ENCODE results near the gene STK11. TPM values are rescaled to one million over a fixed set of nuclear protein-coding genes. Genes with fewer than 3 reads are reported as not detected.

The STK11 gene
- total and polyA plus RNA-seq, 2 donors (not counting 3 experiments of a cell fraction or from before 2014, with no cell fraction given): 39.4 to 75.4 TPM

- Histone ChIP-seq H3K27ac (ENCODE audit: insufficient read depth, low read depth, low read length) (no peak overlapping the region), H3K36me3 (ENCODE audit: control insufficient read depth in 2 of 2, extremely low read depth in 1 of 2, insufficient read depth in 2 of 2, low read length in 2 of 2) (peaks cover 0 to 6% of the 10 kb centered on the region in 2 experiments), H3K4me3 (replicated peaks in 1 of 3; ENCODE audit: insufficient read depth in 1 of 3, low read depth in 1 of 3, low read length in 3 of 3) (no peak overlapping the region), H3K9me1 (replicated peaks; ENCODE audit: control insufficient read depth, extremely low read depth, insufficient read depth, low read length) (no peaks in the 10 kb centered on the region), H3K4me1 (ENCODE audit: control insufficient read depth, extremely low read depth, insufficient read depth, low read length) (peaks cover 3% of the 10 kb centered on the region), H3K4me2 (ENCODE audit: insufficient read depth, low read length) (no peak overlapping the region), H3K9me3 (replicated peaks; ENCODE audit: control insufficient read depth, insufficient read depth, low read length) (no peaks in the 10 kb centered on the region), H4K20me1 (replicated peaks; ENCODE audit: control insufficient read depth, extremely low read depth, insufficient read depth, low read length) (no peaks in the 10 kb centered on the region), H3K79me2 (ENCODE audit: control insufficient read depth, insufficient read depth, low read length) (peaks cover 8% of the 10 kb centered on the region), H3K27me3 (ENCODE audit: control insufficient read depth in 2 of 2, insufficient read depth in 2 of 2, low read length in 2 of 2) (no peaks in the 10 kb centered on the region), H2AFZ (ENCODE audit: low read depth, low read length) (no peak overlapping the region), H3K9ac (replicated peaks; ENCODE audit: extremely low read depth, insufficient read depth, low read length) (no peak overlapping the region)
- TF ChIP-seq POLR2AphosphoS5 (IDR thresholded peaks at IDR 0.05; ENCODE audit: insufficient read depth, low read depth, low read length) (no peak), POLR2A (IDR thresholded peaks at IDR 0.05; ENCODE audit: low read depth, low read length) (no peak), MYC (IDR thresholded peaks at IDR 0.05; ENCODE audit: low read depth, low read length) (no peak)
- no TSS peak for BruUV-seq (replicated peaks)
- dilution Hi-C loops (cut with MboI; ENCODE audit: extremely low pct_ligation_motif_present, low sequenced_read_pairs) (no loop called here), intact Hi-C loops (cut with micrococcal nuclease) (no loop called here)
- FAIRE-seq: no peak
- no peak for DNase-seq (ENCODE audit: low read depth, low spot score)
- POLR2A ChIA-PET: no interaction called here
- CTCF ChIA-PET: no interaction called here
Observed at GRCh38 chr19:1156830-1157615, 48.6 kb upstream of the STK11 start.

GRCh38 chr19:1157931-1158884 is 47.4 kb upstream of the STK11 start:
- Histone ChIP-seq H3K27ac (ENCODE audit: insufficient read depth, low read depth, low read length) (no peak overlapping the region), H4K20me1 (replicated peaks; ENCODE audit: control insufficient read depth, extremely low read depth, insufficient read depth, low read length) (no peaks in the 10 kb centered on the region), H3K4me1 (ENCODE audit: control insufficient read depth, extremely low read depth, insufficient read depth, low read length) (peaks cover 3% of the 10 kb centered on the region), H2AFZ (ENCODE audit: low read depth, low read length) (no peak overlapping the region), H3K27me3 (ENCODE audit: control insufficient read depth in 2 of 2, insufficient read depth in 2 of 2, low read length in 2 of 2) (no peaks in the 10 kb centered on the region), H3K9ac (replicated peaks; ENCODE audit: extremely low read depth, insufficient read depth, low read length) (no peak overlapping the region), H3K9me3 (replicated peaks; ENCODE audit: control insufficient read depth, insufficient read depth, low read length) (no peaks in the 10 kb centered on the region), H3K9me1 (replicated peaks; ENCODE audit: control insufficient read depth, extremely low read depth, insufficient read depth, low read length) (no peaks in the 10 kb centered on the region), H3K4me3 (replicated peaks in 1 of 3; ENCODE audit: insufficient read depth in 1 of 3, low read depth in 1 of 3, low read length in 3 of 3) (no peak overlapping the region), H3K36me3 (ENCODE audit: control insufficient read depth in 2 of 2, extremely low read depth in 1 of 2, insufficient read depth in 2 of 2, low read length in 2 of 2) (no peaks in the 10 kb centered on the region), H3K4me2 (ENCODE audit: insufficient read depth, low read length) (no peak overlapping the region), H3K79me2 (ENCODE audit: control insufficient read depth, insufficient read depth, low read length) (peaks cover 12% of the 10 kb centered on the region)
- DNase-seq (ENCODE audit: low read depth, low spot score): no peak
- ChIA-PET POLR2A (no interaction called here), CTCF (no interaction called here)
- intact Hi-C loops (cut with micrococcal nuclease): no loop called here
- dilution Hi-C loops (cut with MboI; ENCODE audit: extremely low pct_ligation_motif_present, low sequenced_read_pairs): no loop called here
- no peak for FAIRE-seq
- TF ChIP-seq POLR2AphosphoS5 (IDR thresholded peaks at IDR 0.05; ENCODE audit: insufficient read depth, low read depth, low read length): no peak
- TF ChIP-seq EZH2 (IDR thresholded peaks at IDR 0.05; ENCODE audit: borderline replicate concordance, low read depth, low read length, severe bottlenecking): no peak
- no peak for TF ChIP-seq CTCF (IDR thresholded peaks at IDR 0.05; ENCODE audit: extremely low read depth in 1 of 2, insufficient read depth in 1 of 2, low read depth in 1 of 2, low read length in 2 of 2)
- no peak for TF ChIP-seq JUN (IDR thresholded peaks at IDR 0.05; ENCODE audit: borderline replicate concordance, insufficient read depth, insufficient read length, low read depth)
- no peak for TF ChIP-seq MYC (IDR thresholded peaks at IDR 0.05; ENCODE audit: low read depth, low read length)
- TF ChIP-seq MAX (IDR thresholded peaks at IDR 0.05; ENCODE audit: insufficient read depth, insufficient read length): no peak
- no peak for TF ChIP-seq FOS (IDR thresholded peaks at IDR 0.05; ENCODE audit: borderline replicate concordance, insufficient read depth, low read length)
- no peak for TF ChIP-seq POLR2A (IDR thresholded peaks at IDR 0.05; ENCODE audit: low read depth, low read length)
- TF ChIP-seq GATA2 (IDR thresholded peaks at IDR 0.05; ENCODE audit: insufficient read depth, insufficient read length, low read depth, low read length): no peak
- BruUV-seq (replicated peaks): no TSS peak
